Measurements from ENCODE around the gene SPTY2D1.
"Not testable (repeated sequence)": the region's sequence is repeated elsewhere in the genome, so short reads cannot be mapped to it uniquely, and the experiment has no call there.

Gene SPTY2D1

GRCh38 chr11:18634140-18635032 is at the start of gene SPTY2D1:
TSS of gene SPTY2D1 (minus strand) at chr11:18634342. CDS start at chr11:18634257, 85 bp downstream.
- DNase-seq (ENCODE audit: low read depth): peak; percentile 99

- no peak for DNase-seq (ENCODE audit: low read depth)
Observed at GRCh38 chr11:18682466-18682865, 48.3 kb upstream of the SPTY2D1 start.

GRCh38 chr11:18681949-18682348 is 47.8 kb upstream of the SPTY2D1 start:
- DNase-seq (ENCODE audit: low read depth): peak; percentile 16

- DNase-seq (ENCODE audit: low read depth): no peak
Observed at GRCh38 chr11:18677560-18677959, 43.4 kb upstream of the SPTY2D1 start.

- no peak for DNase-seq (ENCODE audit: low read depth)
Observed at GRCh38 chr11:18676803-18677202, 42.7 kb upstream of the SPTY2D1 start.

GRCh38 chr11:18672209-18672608 is 38.1 kb upstream of the SPTY2D1 start:
- DNase-seq (ENCODE audit: low read depth): peak; percentile 67

- DNase-seq (ENCODE audit: low read depth): no peak
Observed at GRCh38 chr11:18671246-18671645, 37.1 kb upstream of the SPTY2D1 start.

GRCh38 chr11:18669711-18670110 is 35.6 kb upstream of the SPTY2D1 start:
- DNase-seq (ENCODE audit: low read depth): no peak

GRCh38 chr11:18669219-18669596 is 35.1 kb upstream of the SPTY2D1 start:
- peak; percentile 7 for DNase-seq (ENCODE audit: low read depth)

- peak; percentile 48 for DNase-seq (ENCODE audit: low read depth)
Observed at GRCh38 chr11:18668131-18668530, 34.0 kb upstream of the SPTY2D1 start.

GRCh38 chr11:18665353-18665872 is 31.3 kb upstream of the SPTY2D1 start:
- not testable (repeated sequence) for DNase-seq (ENCODE audit: low read depth)

GRCh38 chr11:18657673-18658072 is 23.5 kb upstream of the SPTY2D1 start:
- no peak for DNase-seq (ENCODE audit: low read depth)

- DNase-seq (ENCODE audit: low read depth): peak; percentile 61
Observed at GRCh38 chr11:18650859-18651557, 16.9 kb upstream of the SPTY2D1 start.

GRCh38 chr11:18650353-18650752 is 16.2 kb upstream of the SPTY2D1 start:
- DNase-seq (ENCODE audit: low read depth): no peak

- not testable (repeated sequence) for DNase-seq (ENCODE audit: low read depth)
Observed at GRCh38 chr11:18643034-18643433, 8.9 kb upstream of the SPTY2D1 start.

GRCh38 chr11:18641677-18642076 is 7.5 kb upstream of the SPTY2D1 start:
- no peak for DNase-seq (ENCODE audit: low read depth)

GRCh38 chr11:18633256-18634139 is 644 bp downstream of the SPTY2D1 start:
- DNase-seq (ENCODE audit: low read depth): peak; percentile 26

GRCh38 chr11:18632841-18633240 is 1.3 kb downstream of the SPTY2D1 start:
- no peak for DNase-seq (ENCODE audit: low read depth)

GRCh38 chr11:18624161-18624560 is 10.0 kb downstream of the SPTY2D1 start:
- DNase-seq (ENCODE audit: low read depth): no peak

GRCh38 chr11:18623707-18624106 is 10.4 kb downstream of the SPTY2D1 start:
- no peak for DNase-seq (ENCODE audit: low read depth)

- peak; percentile 54 for DNase-seq (ENCODE audit: low read depth)
Observed at GRCh38 chr11:18618342-18619025, 15.7 kb downstream of the SPTY2D1 start.
